Neural cell (in vitro differentiated cells): ENCODE measurements around the gene QPRT. TPM values are rescaled to one million over a fixed set of nuclear protein-coding genes. Genes with fewer than 3 reads are reported as not detected.

Experiments used
- H2AFZ ChIP-seq: fragments of 200-600, 300-800 bp; sonication (generic), shearing (Covaris generic); 2 replicates; pipeline ENCODE4 v1.6.0; 2014; ENCODE audit warnings: low read depth, mild to moderate bottlenecking, antibody characterized with exemption, low read length, moderate library complexity
- H3F3A ChIP-seq: fragments of 200-600 bp; shearing (Covaris generic); 2 replicates; pipeline ENCODE4 v1.6.1; 2016; ENCODE audit warnings: mild to moderate bottlenecking, moderate library complexity, mixed read lengths, antibody characterized with exemption, low read length; ENCODE audit not compliant: insufficient read depth, poor library complexity, severe bottlenecking
- H3K27ac ChIP-seq: fragments of 200-600, 300-800 bp; sonication (generic), shearing (Covaris generic); 2 replicates; pipeline ENCODE4 v1.5.1; 2014; ENCODE audit warnings: mild to moderate bottlenecking, low read length, moderate library complexity
- H3K27me3 ChIP-seq: fragments of 300-800, 200-600 bp; sonication (generic), shearing (Covaris generic); 2 replicates; pipeline ENCODE4 v1.6.0; 2014; ENCODE audit warnings: mild to moderate bottlenecking, low read depth, low read length, moderate library complexity; ENCODE audit not compliant: insufficient read depth
- H3K36me3 ChIP-seq: fragments of 300-800, 200-600 bp; sonication (generic), shearing (Covaris generic); 2 replicates; pipeline ENCODE4 v1.5.1; 2014; ENCODE audit warnings: mild to moderate bottlenecking, antibody characterized with exemption, low read length, moderate library complexity; ENCODE audit not compliant: insufficient read depth
- H3K4me2 ChIP-seq: fragments of 300-800, 200-600 bp; sonication (generic), shearing (Covaris generic); 2 replicates; pipeline ENCODE4 v1.6.0; 2014; ENCODE audit warnings: mild to moderate bottlenecking, low read length
- H3K4me3 ChIP-seq: fragments of 300-800, 200-600 bp; sonication (generic), shearing (Covaris generic); 2 replicates; pipeline ENCODE4 v1.5.1; 2014; ENCODE audit warnings: mild to moderate bottlenecking, low read length, moderate library complexity
- H3K79me2 ChIP-seq: fragments of 200-600 bp; shearing (Covaris generic); replicated peaks from 2 replicates; pipeline ENCODE4 v1.6.0; 2014; ENCODE audit warnings: mild to moderate bottlenecking, low read length, moderate library complexity; ENCODE audit not compliant: insufficient read depth
- H3K9ac ChIP-seq: fragments of 300-800, 200-600 bp; sonication (generic), shearing (Covaris generic); 2 replicates; pipeline ENCODE4 v1.6.1; 2016; ENCODE audit warnings: mild to moderate bottlenecking, low read length, mixed read lengths
- H3K9me2 ChIP-seq: fragments of 200-600 bp; shearing (Covaris generic); 2 replicates; pipeline ENCODE4 v1.6.1; 2016; ENCODE audit warnings: mild to moderate bottlenecking, low read length, mixed read lengths; ENCODE audit not compliant: insufficient read depth
- H3K9me3 ChIP-seq: fragments of 200-600, 300-800 bp; sonication (generic), shearing (Covaris generic); 2 replicates; pipeline ENCODE4 v1.6.1; 2016; ENCODE audit warnings: mild to moderate bottlenecking, mixed run types, low read length, moderate library complexity, mixed read lengths
- H4K20me1 ChIP-seq: fragments of 200-600 bp; shearing (Covaris generic); 2 replicates; pipeline ENCODE4 v1.6.1; 2016; ENCODE audit warnings: mild to moderate bottlenecking, mixed run types; ENCODE audit not compliant: insufficient read depth
- CTCF ChIP-seq: fragments of 450-650 bp; IDR thresholded peaks from 2 replicates; pipeline ENCODE4 v1.5.1; 2014; ENCODE audit warnings: antibody characterized with exemption, mild to moderate bottlenecking, moderate library complexity; ENCODE audit not compliant: poor library complexity, severe bottlenecking
- EP300 ChIP-seq: fragments of 450-650 bp; conservative IDR thresholded peaks from 2 replicates; pipeline ENCODE4 v1.6.1; 2014; ENCODE audit warnings: antibody characterized with exemption, mild to moderate bottlenecking, moderate library complexity; ENCODE audit not compliant: poor library complexity, severe bottlenecking
- EZH2 ChIP-seq: fragments of 200-600, 300-800 bp; shearing (Covaris generic), sonication (generic); IDR thresholded peaks from 2 replicates; pipeline ENCODE4 v1.6.1; 2014; ENCODE audit warnings: antibody characterized with exemption, low read length, borderline replicate concordance, mild to moderate bottlenecking; ENCODE audit not compliant: insufficient read depth, poor library complexity, severe bottlenecking
- MXI1 ChIP-seq: fragments of 450-650 bp; conservative IDR thresholded peaks from 2 replicates; pipeline ENCODE4 v1.6.1; 2014; ENCODE audit warnings: antibody characterized with exemption, mild to moderate bottlenecking; ENCODE audit not compliant: poor library complexity, severe bottlenecking
- POLR2AphosphoS5 ChIP-seq: IDR thresholded peaks from 2 replicates; pipeline ENCODE4 v1.6.1; 2012
- RAD21 ChIP-seq: fragments of 450-650 bp; conservative IDR thresholded peaks from 2 replicates; pipeline ENCODE4 v1.6.1; 2014; ENCODE audit warnings: antibody characterized with exemption, mild to moderate bottlenecking, moderate library complexity
- REST ChIP-seq: IDR thresholded peaks from 2 replicates; pipeline ENCODE4 v1.6.1; 2012; ENCODE audit warnings: borderline replicate concordance
- SMC3 ChIP-seq: fragments of 450-650 bp; conservative IDR thresholded peaks from 2 replicates; pipeline ENCODE4 v1.6.1; 2014; ENCODE audit warnings: antibody characterized with exemption, mild to moderate bottlenecking, moderate library complexity; ENCODE audit not compliant: poor library complexity
- TAF1 ChIP-seq: IDR thresholded peaks from 2 replicates; pipeline ENCODE4 v1.6.1; 2012; ENCODE audit warnings: low read depth
- polyA plus RNA-seq: library from polyadenylated mRNA; depleted of rRNA; stranded (reverse); fragments of >200 nt; gene quantifications from 2 replicates; pipeline ENCODE4 v1.2.3, GENCODE V29; 2014

The QPRT gene
- polyA plus RNA-seq, 1 donor from 2014 or later: 2.7 TPM

- Histone ChIP-seq H3K9me3 (no peaks in the 10 kb centered on the region), H3K79me2 (no peaks in the 10 kb centered on the region), H4K20me1 (no peaks in the 10 kb centered on the region), H3K36me3 (no peaks in the 10 kb centered on the region), H3K27me3 (no peaks in the 10 kb centered on the region), H3F3A (no peaks in the 10 kb centered on the region), H3K4me2 (no peak within 1 kb of the TSS), H3K9me2 (no peaks in the 10 kb centered on the region), H3K27ac (peak within 1 kb of the TSS; percentile 20), H3K4me3 (peak within 1 kb of the TSS; percentile 35), H2AFZ (no peak within 1 kb of the TSS), H3K9ac (no peak within 1 kb of the TSS)
- TF ChIP-seq MXI1 (no peak), TAF1 (no peak), RAD21 (no peak), EP300 (no peak), EZH2 (no peak), CTCF (no peak), REST (no peak), SMC3 (no peak), POLR2AphosphoS5 (no peak)
These were observed 15.8 kb upstream of the QPRT start, which contains the start of gene SPN for GRCh38 chr16:29663016-29663806. Gene SPN (plus strand): TSS chr16:29663247. CDS start chr16:29663729, 482 bp downstream.

- H3K9me3 ChIP-seq: no peaks in the 10 kb centered on the region
- H3K27ac ChIP-seq: peak overlapping the region; percentile 20
- H3K9ac ChIP-seq: no peak overlapping the region
- H3K4me2 ChIP-seq: no peak overlapping the region
- no peaks in the 10 kb centered on the region for H4K20me1 ChIP-seq
- peak overlapping the region; percentile 35 for H3K4me3 ChIP-seq
- no peaks in the 10 kb centered on the region for H3K79me2 ChIP-seq
- no peaks in the 10 kb centered on the region for H3K36me3 ChIP-seq
- no peaks in the 10 kb centered on the region for H3K27me3 ChIP-seq
- no peaks in the 10 kb centered on the region for H3F3A ChIP-seq
- H3K9me2 ChIP-seq: no peaks in the 10 kb centered on the region
- TF ChIP-seq CTCF (no peak), SMC3 (no peak), EZH2 (no peak), REST (no peak), TAF1 (no peak), MXI1 (no peak), EP300 (no peak), POLR2AphosphoS5 (no peak), RAD21 (no peak)
- H2AFZ ChIP-seq: no peak overlapping the region
These were observed 15.2 kb upstream of the QPRT start for GRCh38 chr16:29663807-29664090.
